Measurements from ENCODE around the gene WWOX. TPM values are rescaled to one million over a fixed set of nuclear protein-coding genes. Genes with fewer than 3 reads are reported as not detected.

WWOX gene
- total RNA-seq, 1 experiment from 2014 or later = 79.9 TPM

GRCh38 chr16:78432451-78432850, 333.0 kb downstream of the WWOX start:
- intact Hi-C loops (cut with micrococcal nuclease; ENCODE audit: unreplicated experiment) = no loop called here
- BruUV-seq (replicated peaks) = no TSS peak
- Histone ChIP-seq H3K36me3 (ENCODE audit: insufficient read depth, low read length, poor library complexity, severe bottlenecking) (peaks cover 4% of the 10 kb centered on the region), H3K27me3 (replicated peaks; ENCODE audit: insufficient read depth, low read depth, low read length, poor library complexity) (no peaks in the 10 kb centered on the region), H3K4me1 (ENCODE audit: insufficient read depth, low read length, poor library complexity, severe bottlenecking) (no peaks in the 10 kb centered on the region), H3K9me3 (ENCODE audit: low read depth, low read length, poor library complexity, severe bottlenecking) (peaks cover 4% of the 10 kb centered on the region), H3K4me3 (ENCODE audit: low read depth, low read length, poor library complexity, severe bottlenecking) (no peak overlapping the region), H3K27ac (ENCODE audit: low read depth, low read length, poor library complexity, severe bottlenecking) (no peak overlapping the region)
- TF ChIP-seq CTCF (conservative IDR thresholded peaks at IDR 0.05; ENCODE audit: low read depth, low read length) (no peak), EZH2 (IDR thresholded peaks at IDR 0.05; ENCODE audit: borderline replicate concordance, low read depth, low read length, poor library complexity, severe bottlenecking) (no peak)
- DNase-seq (ENCODE audit: low spot score) = no peak
- ChIA-PET POLR2A (ENCODE audit: low non-redundant PET) (no interaction called here), CTCF (no interaction called here)

- H3K4me1 ChIP-seq (ENCODE audit: insufficient read depth, low read length, poor library complexity, severe bottlenecking) = no peaks in the 10 kb centered on the region
- intact Hi-C loops (cut with micrococcal nuclease; ENCODE audit: unreplicated experiment) = no loop called here
- peaks cover 4% of the 10 kb centered on the region for H3K36me3 ChIP-seq (ENCODE audit: insufficient read depth, low read length, poor library complexity, severe bottlenecking)
- no peak for DNase-seq (ENCODE audit: low spot score)
- H3K27me3 ChIP-seq (replicated peaks; ENCODE audit: insufficient read depth, low read depth, low read length, poor library complexity) = no peaks in the 10 kb centered on the region
- TF ChIP-seq EZH2 (IDR thresholded peaks at IDR 0.05; ENCODE audit: borderline replicate concordance, low read depth, low read length, poor library complexity, severe bottlenecking) (no peak), CTCF (conservative IDR thresholded peaks at IDR 0.05; ENCODE audit: low read depth, low read length) (no peak)
- ChIA-PET POLR2A (ENCODE audit: low non-redundant PET) (no interaction called here), CTCF (no interaction called here)
- H3K9me3 ChIP-seq (ENCODE audit: low read depth, low read length, poor library complexity, severe bottlenecking) = peaks cover 4% of the 10 kb centered on the region
- H3K27ac ChIP-seq (ENCODE audit: low read depth, low read length, poor library complexity, severe bottlenecking) = no peak overlapping the region
- no TSS peak for BruUV-seq (replicated peaks)
- H3K4me3 ChIP-seq (ENCODE audit: low read depth, low read length, poor library complexity, severe bottlenecking) = no peak overlapping the region
Measured at GRCh38 chr16:78433116-78433515, 333.7 kb downstream of the WWOX start.

- peaks cover 4% of the 10 kb centered on the region for H3K36me3 ChIP-seq (ENCODE audit: insufficient read depth, low read length, poor library complexity, severe bottlenecking)
- POLR2A ChIA-PET (ENCODE audit: low non-redundant PET) = no interaction called here
- intact Hi-C loops (cut with micrococcal nuclease; ENCODE audit: unreplicated experiment) = no loop called here
- H3K4me3 ChIP-seq (ENCODE audit: low read depth, low read length, poor library complexity, severe bottlenecking) = no peak overlapping the region
- H3K4me1 ChIP-seq (ENCODE audit: insufficient read depth, low read length, poor library complexity, severe bottlenecking) = no peaks in the 10 kb centered on the region
- no TSS peak for BruUV-seq (replicated peaks)
- CTCF ChIA-PET = no interaction called here
- no peaks in the 10 kb centered on the region for H3K27me3 ChIP-seq (replicated peaks; ENCODE audit: insufficient read depth, low read depth, low read length, poor library complexity)
- DNase-seq (ENCODE audit: low spot score) = no peak
- TF ChIP-seq CTCF (conservative IDR thresholded peaks at IDR 0.05; ENCODE audit: low read depth, low read length) (no peak), EZH2 (IDR thresholded peaks at IDR 0.05; ENCODE audit: borderline replicate concordance, low read depth, low read length, poor library complexity, severe bottlenecking) (no peak)
- peaks cover 7% of the 10 kb centered on the region for H3K9me3 ChIP-seq (ENCODE audit: low read depth, low read length, poor library complexity, severe bottlenecking)
- H3K27ac ChIP-seq (ENCODE audit: low read depth, low read length, poor library complexity, severe bottlenecking) = no peak overlapping the region
Measured at GRCh38 chr16:78434401-78434800, 334.9 kb downstream of the WWOX start.

Measured in A673 (cell line).